Measurements from ENCODE around the gene GAL3ST3.

The GAL3ST3 gene

DNA sequence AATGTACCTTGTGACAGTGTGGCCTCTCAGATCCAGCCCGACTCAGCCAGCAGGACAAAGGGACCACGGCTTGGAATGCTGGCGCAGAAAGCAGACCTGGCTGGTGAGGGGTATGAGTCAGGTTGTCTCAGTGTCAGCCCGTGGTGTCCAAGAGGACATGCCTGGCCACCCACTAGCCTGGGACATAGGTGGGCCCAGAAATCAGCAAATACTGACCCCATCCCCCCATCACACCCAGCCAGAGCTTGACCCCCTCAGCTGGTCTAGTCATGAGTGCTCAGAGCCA is 42.1 kb downstream of the GAL3ST3 start:
- DNase-seq (ENCODE audit: low read depth), result no peak
- no peak for TF ChIP-seq CTCF (conservative IDR thresholded peaks at IDR 0.05; ENCODE audit: low read length)
- H3K4me3 ChIP-seq (ENCODE audit: low read length), result no peak overlapping the region

DNA sequence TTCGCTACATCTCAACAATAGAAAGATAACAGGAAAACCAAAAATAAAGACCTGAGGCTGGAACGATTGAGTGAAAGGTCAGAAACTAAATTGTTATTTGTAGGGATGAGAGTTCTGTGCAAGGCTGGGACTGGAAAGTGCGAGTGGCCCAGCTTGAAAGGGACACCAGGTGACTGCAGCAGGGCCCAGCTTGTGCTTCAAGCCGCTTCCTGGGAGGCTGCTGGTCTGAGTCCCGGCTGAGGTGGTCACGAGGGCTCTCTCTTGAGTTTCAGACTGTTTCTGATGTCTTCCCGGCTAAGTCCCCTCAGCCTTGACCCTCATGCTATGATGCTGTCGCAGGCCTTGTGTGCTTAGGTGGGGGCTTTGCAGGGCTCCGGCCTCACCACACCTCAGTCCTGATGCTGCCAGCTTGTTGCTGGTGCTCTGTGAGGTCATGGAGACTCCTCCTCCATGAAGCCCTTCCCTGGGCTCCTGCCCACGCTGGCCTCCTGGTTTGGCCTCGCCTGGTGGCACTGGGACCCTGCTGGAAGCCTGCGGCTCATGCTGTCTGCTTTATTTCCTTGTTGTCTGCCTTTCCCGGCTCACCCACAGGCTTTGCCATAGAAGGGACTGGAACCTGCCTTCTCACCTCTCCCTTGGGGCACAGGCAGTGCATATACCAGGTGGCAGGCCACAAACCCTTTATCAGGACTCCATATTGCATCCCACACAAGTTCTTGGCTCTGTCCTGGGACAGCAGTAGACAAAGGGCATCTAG is 42.6 kb downstream of the GAL3ST3 start:
- no peak for TF ChIP-seq CTCF (conservative IDR thresholded peaks at IDR 0.05; ENCODE audit: low read length)
- no peak overlapping the region for H3K4me3 ChIP-seq (ENCODE audit: low read length)
- DNase-seq (ENCODE audit: low read depth), result no peak

DNA sequence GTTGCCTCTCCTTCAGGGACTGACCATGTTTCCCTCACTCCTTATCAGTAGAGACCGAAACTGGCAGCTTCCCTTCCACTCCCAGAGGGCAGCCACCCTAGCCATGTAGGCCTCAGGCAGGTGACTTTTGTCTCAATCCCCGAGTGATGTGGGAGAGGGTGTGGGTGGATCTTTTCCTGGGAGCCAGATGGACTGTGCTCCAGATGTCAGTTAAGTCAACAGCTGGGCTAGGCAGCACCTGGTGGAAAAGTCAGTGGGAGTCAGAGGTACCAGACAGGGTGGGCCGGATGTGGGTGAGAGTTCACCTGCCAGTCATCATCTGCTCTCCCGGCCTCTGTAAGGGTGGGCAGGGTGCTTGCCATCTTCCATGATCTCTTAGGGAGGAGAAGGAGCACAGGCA is 44.8 kb downstream of the GAL3ST3 start:
- no peak for TF ChIP-seq CTCF (conservative IDR thresholded peaks at IDR 0.05; ENCODE audit: low read length)
- H3K4me3 ChIP-seq (ENCODE audit: low read length), result no peak overlapping the region
- DNase-seq (ENCODE audit: low read depth), result no peak

DNA sequence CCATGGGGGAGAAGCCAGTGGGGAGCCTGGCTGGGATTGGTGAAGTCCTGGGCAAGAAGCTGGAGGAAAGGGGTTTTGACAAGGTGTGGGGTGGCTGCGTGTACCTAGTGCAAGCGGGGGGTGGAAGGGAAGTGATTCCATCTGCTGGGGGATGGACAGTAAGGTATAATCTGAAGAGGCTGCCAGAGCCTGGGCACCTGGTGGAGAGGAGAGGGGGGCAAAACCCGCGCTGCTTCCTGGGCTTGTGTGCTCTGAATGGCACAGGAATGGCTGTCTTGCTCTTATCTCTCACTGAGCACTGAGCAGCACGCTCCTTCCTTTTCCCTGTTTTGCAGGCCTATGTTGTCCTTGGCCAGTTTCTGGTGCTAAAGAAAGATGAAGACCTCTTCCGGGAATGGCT is 45.7 kb downstream of the GAL3ST3 start:
- DNase-seq (ENCODE audit: low read depth), result no peak
- no peak for TF ChIP-seq CTCF (conservative IDR thresholded peaks at IDR 0.05; ENCODE audit: low read length)
- peak overlapping the region; percentile 97 for H3K4me3 ChIP-seq (ENCODE audit: low read length)

DNA sequence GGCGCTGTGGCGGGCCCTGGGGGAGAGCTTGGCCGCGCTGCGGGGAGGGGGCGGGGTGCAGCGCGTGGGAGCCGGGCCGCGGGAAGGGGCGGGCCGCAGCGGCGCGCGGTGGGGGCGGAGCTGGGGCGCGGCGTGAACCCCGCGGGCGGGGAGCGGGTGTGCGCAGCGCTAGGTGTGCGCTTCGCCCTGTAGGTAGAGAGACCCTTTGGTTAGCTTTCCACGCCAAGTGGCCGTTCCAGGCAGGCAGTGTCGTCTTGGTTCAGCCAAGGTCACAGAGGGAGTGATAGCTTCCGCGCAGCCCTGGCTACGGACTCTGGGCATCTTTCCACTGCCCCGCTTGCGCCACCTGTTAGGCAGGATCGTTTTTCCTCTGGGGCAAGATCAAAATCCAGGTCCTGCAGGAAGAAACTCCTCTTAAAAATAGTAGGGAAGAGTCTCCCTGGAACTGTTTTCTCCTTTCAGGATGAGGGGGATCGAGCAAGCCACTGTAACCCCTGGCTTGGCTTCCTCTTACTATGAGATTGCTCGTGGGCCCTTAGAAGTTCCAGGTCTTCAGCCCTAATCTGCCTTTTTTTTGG is 46.2 kb downstream of the GAL3ST3 start:
- DNase-seq (ENCODE audit: low read depth), result peak; percentile 44
- TF ChIP-seq CTCF (conservative IDR thresholded peaks at IDR 0.05; ENCODE audit: low read length), result peak; percentile 32
- H3K4me3 ChIP-seq (ENCODE audit: low read length), result peak overlapping the region; percentile 97

GRCh38 chr11:66001942-66002647 is 46.9 kb downstream of the GAL3ST3 start, which contains the start of the genes BANF1 and EIF1AD:
BANF1 (plus strand) TSS chr11:66002503; CDS start chr11:66003251, 748 bp downstream.
EIF1AD (minus strand) TSS chr11:66002157; CDS start chr11:66000389, 1,768 bp downstream.
- peak; percentile 98 for DNase-seq (ENCODE audit: low read depth)
- peak within 1 kb of the TSS; percentile 97 for H3K4me3 ChIP-seq (ENCODE audit: low read length)
- no peak for TF ChIP-seq CTCF (conservative IDR thresholded peaks at IDR 0.05; ENCODE audit: low read length)
